K562 (cell line): ENCODE results near the gene CNOT6.

Experiments used
- BHLHE40 ChIP-seq: IDR thresholded peaks from 2 replicates; pipeline ENCODE4 v1.6.1; 2011; ENCODE audit warnings: low read length, improper control_type of control experiment
- BRCA1 ChIP-seq, 2 experiments: fragments of 450-650 bp in 1 of 2; sonication (generic) in 1 of 2; formaldehyde crosslinking in 1 of 2; IDR thresholded peaks; 2 replicates each; pipeline versions ENCODE4 v1.5.0 to v1.6.1; 2017 to 2020; ENCODE audit warnings: mild to moderate bottlenecking in 1 of 2, missing genetic modification reagents in 1 of 2
- JUNB ChIP-seq: fragments of 450-650 bp; formaldehyde crosslinking; conservative IDR thresholded peaks from 2 replicates; pipeline ENCODE4 v1.4.0; 2020; ENCODE audit warnings: mild to moderate bottlenecking
- MXI1 ChIP-seq: IDR thresholded peaks from 2 replicates; pipeline ENCODE4 v1.6.1; 2011; ENCODE audit warnings: low read depth, mild to moderate bottlenecking, improper control_type of control experiment, low read length
- NR2C1 ChIP-seq, 2 experiments: fragments of 450-650 bp; IDR thresholded peaks; 2 replicates each; pipeline ENCODE4 v1.6.1; 2017; ENCODE audit warnings: mild to moderate bottlenecking in 2 of 2, antibody characterized with exemption in 1 of 2, inconsistent platforms in 1 of 2, missing compliant biosample characterization in 1 of 2, missing genetic modification characterization in 1 of 2
- NR3C1 ChIP-seq: sonication (generic); formaldehyde crosslinking; IDR thresholded peaks from 2 replicates; pipeline ENCODE4 v1.8.1; 2022; ENCODE audit warnings: missing genetic modification reagents
- REST ChIP-seq, 2 experiments: fragments of 450-650 bp; formaldehyde crosslinking in 1 of 2; IDR thresholded peaks; 2 replicates each; pipeline versions ENCODE4 v1.4.0 to v1.6.1; 2014 to 2020; ENCODE audit warnings: mild to moderate bottlenecking in 2 of 2, borderline replicate concordance in 1 of 2, low read depth in 1 of 2
- SMARCA4 ChIP-seq: fragments of 450-650 bp; IDR thresholded peaks from 2 replicates; pipeline ENCODE4 v1.6.1; 2016
- YY1 ChIP-seq, 3 experiments: IDR thresholded peaks; 2 replicates each; pipeline ENCODE4 v1.6.1; 2011; ENCODE audit warnings: low read length in 2 of 3, mild to moderate bottlenecking in 2 of 3, moderate library complexity in 2 of 3, borderline replicate concordance in 1 of 3, control low read depth in 1 of 3, low read depth in 1 of 3; ENCODE audit not compliant: insufficient read depth in 3 of 3, insufficient replicate concordance in 2 of 3, control insufficient read depth in 1 of 3, insufficient read length in 1 of 3; ENCODE audit errors: extremely low read depth in 1 of 3
- ZBTB33 ChIP-seq: sonication (generic); formaldehyde crosslinking; IDR thresholded peaks from 2 replicates; pipeline ENCODE4 v1.8.1; 2023; ENCODE audit warnings: mild to moderate bottlenecking, missing genetic modification reagents
- TF ChIP-seq, protein P1 (sequence below): fragments of 250-450 bp; sonication (Bioruptor Pico); IDR thresholded peaks from 2 replicates; pipeline ENCODE4 v1.4.0; 2020; ENCODE audit warnings: mild to moderate bottlenecking, moderate library complexity
- TF ChIP-seq, protein P2 (sequence below), 2 experiments: fragments of 450-650 bp in 1 of 2; sonication (generic) in 1 of 2; formaldehyde crosslinking; conservative IDR thresholded peaks; 2 replicates each; pipeline versions ENCODE4 v1.4.0 to v1.8.1; 2020 to 2022; ENCODE audit warnings: mild to moderate bottlenecking in 1 of 2, missing genetic modification reagents in 1 of 2
- TF ChIP-seq, protein P3 (sequence below), 3 experiments: IDR thresholded peaks in 2 of 3; conservative IDR thresholded peaks in 1 of 3; 2 replicates each; pipeline ENCODE4 v1.5.1; 2011 to 2012; ENCODE audit warnings: low read length in 3 of 3, mild to moderate bottlenecking in 3 of 3, control low read depth in 2 of 3, improper control_type of control experiment in 1 of 3, inconsistent platforms in 1 of 3, low read depth in 1 of 3, mixed read lengths in 1 of 3, moderate library complexity in 1 of 3; ENCODE audit not compliant: insufficient read depth in 2 of 3

DNA sequence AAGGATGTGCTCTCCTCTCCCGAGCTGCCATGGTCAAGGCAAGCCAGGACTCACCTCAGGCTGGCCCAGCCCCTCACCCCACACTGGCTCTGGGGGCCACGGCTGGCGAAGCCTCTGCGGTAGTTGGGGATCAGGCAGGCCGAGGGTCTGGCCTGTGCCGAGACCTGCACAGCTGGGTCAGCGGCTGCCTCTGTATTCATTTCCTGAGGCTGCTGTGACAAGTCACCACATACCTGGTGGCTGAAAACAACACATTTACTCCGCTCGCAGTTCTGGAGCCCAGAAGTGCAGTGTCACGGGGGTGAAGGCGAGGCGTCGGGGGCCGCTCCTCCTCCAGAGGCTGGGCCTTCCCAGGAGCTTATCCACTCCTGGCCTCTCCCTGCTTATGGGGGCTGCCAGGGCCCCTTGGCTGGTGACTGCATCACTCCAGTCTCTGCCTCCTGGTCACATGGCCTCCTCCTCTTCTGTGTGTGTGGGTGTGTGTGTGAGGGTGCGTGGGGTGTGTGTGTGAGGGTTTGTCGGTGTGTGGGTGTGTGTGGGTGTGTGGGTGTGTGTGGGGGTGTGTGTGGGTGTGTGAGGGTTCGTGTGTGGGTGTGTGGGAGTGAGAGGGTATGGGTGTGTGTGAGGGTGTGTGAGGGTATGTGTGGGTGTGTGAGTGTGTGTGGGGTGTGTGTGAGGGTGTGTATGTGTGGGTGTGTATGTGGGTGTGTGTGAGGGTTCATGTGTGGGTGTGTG, 100.3 kb downstream of the CNOT6 start:
- TF ChIP-seq, protein P1, sequence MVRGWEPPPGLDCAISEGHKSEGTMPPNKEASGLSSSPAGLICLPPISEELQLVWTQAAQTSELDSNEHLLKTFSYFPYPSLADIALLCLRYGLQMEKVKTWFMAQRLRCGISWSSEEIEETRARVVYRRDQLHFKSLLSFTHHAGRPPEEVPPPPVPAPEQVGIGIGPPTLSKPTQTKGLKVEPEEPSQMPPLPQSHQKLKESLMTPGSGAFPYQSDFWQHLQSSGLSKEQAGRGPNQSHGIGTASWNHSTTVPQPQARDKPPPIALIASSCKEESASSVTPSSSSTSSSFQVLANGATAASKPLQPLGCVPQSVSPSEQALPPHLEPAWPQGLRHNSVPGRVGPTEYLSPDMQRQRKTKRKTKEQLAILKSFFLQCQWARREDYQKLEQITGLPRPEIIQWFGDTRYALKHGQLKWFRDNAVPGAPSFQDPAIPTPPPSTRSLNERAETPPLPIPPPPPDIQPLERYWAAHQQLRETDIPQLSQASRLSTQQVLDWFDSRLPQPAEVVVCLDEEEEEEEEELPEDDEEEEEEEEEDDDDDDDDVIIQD (CRISPR knock-in tag), result no peak
- TF ChIP-seq BHLHE40, result no peak
- TF ChIP-seq, protein P2, sequence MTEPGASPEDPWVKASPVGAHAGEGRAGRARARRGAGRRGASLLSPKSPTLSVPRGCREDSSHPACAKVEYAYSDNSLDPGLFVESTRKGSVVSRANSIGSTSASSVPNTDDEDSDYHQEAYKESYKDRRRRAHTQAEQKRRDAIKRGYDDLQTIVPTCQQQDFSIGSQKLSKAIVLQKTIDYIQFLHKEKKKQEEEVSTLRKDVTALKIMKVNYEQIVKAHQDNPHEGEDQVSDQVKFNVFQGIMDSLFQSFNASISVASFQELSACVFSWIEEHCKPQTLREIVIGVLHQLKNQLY (CRISPR knock-in tag; conservative IDR thresholded peaks at IDR 0.05), result no peak
- TF ChIP-seq, protein P3, sequence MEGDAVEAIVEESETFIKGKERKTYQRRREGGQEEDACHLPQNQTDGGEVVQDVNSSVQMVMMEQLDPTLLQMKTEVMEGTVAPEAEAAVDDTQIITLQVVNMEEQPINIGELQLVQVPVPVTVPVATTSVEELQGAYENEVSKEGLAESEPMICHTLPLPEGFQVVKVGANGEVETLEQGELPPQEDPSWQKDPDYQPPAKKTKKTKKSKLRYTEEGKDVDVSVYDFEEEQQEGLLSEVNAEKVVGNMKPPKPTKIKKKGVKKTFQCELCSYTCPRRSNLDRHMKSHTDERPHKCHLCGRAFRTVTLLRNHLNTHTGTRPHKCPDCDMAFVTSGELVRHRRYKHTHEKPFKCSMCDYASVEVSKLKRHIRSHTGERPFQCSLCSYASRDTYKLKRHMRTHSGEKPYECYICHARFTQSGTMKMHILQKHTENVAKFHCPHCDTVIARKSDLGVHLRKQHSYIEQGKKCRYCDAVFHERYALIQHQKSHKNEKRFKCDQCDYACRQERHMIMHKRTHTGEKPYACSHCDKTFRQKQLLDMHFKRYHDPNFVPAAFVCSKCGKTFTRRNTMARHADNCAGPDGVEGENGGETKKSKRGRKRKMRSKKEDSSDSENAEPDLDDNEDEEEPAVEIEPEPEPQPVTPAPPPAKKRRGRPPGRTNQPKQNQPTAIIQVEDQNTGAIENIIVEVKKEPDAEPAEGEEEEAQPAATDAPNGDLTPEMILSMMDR (IDR thresholded peaks at IDR 0.05 in 2 of 3, conservative IDR thresholded peaks at IDR 0.05 in 1 of 3; ENCODE audit: insufficient read depth in 2 of 3, low read depth in 1 of 3, low read length in 3 of 3), result no peak
- TF ChIP-seq ZBTB33 (CRISPR knock-in tag), result no peak
- peak; percentile 50; the same call in 1 of the 2 replicates for TF ChIP-seq SMARCA4
- TF ChIP-seq JUNB (CRISPR knock-in tag), result no peak
- no peak for TF ChIP-seq REST (IDR thresholded peaks at IDR 0.05; ENCODE audit: borderline replicate concordance)
- TF ChIP-seq REST (CRISPR knock-in tag; IDR thresholded peaks at IDR 0.05; ENCODE audit: low read depth), result no peak
- no peak for TF ChIP-seq NR3C1 (CRISPR knock-in tag)
- no peak for TF ChIP-seq YY1 (IDR thresholded peaks at IDR 0.05; ENCODE audit: borderline replicate concordance in 1 of 3, control insufficient read depth in 1 of 3, extremely low read depth in 1 of 3, insufficient read depth in 3 of 3, insufficient read length in 1 of 3, insufficient replicate concordance in 2 of 3, low read depth in 1 of 3, low read length in 2 of 3)
- no peak for TF ChIP-seq BRCA1 (IDR thresholded peaks at IDR 0.05)
- no peak for TF ChIP-seq BRCA1 (CRISPR knock-in tag; IDR thresholded peaks at IDR 0.05)
- no peak for TF ChIP-seq MXI1
- TF ChIP-seq NR2C1 (IDR thresholded peaks at IDR 0.05), result no peak
- TF ChIP-seq NR2C1 (tag; IDR thresholded peaks at IDR 0.05), result no peak
